Left cardiac atrium (tissue), 4 donors: Measurements from ENCODE around the gene SLC25A22. TPM values are rescaled to one million over a fixed set of nuclear protein-coding genes. Genes with fewer than 3 reads are reported as not detected.

Source experiments
- ATAC-seq, 2 donors: fragments of 200-7000 bp; cut with Tn5 transposase; one replicate each; pipeline ENCODE4 v1.9.1; 2020; ENCODE audit warnings: mild to moderate bottlenecking in 2 of 2, moderate library complexity in 2 of 2
- DNase-seq: peaks from one replicate; pipeline ENCODE4 v3.0.0-alpha.2; 2020
- intact Hi-C, 2 donors: fragments of 100-400 bp; cut with DNase I; formaldehyde crosslinking; loops; one replicate each; pipeline versions ENCODE4 v1.14.1 to v1.15.1; 2022 to 2023
- total RNA-seq, 2 donors: library from RNA; stranded (reverse); fragmentation: NEBNext Ultra II Directional; extraction: Animal tissue kit (Norgen Biotek cat#: 25700); gene quantifications; one replicate each; pipeline ENCODE4 v1.2.1, GENCODE V29; 2021
- donor health status: DM: no; HTN: yes; CAD: no.
- donor health status: DM: no; HTN: yes; CAD: no; lungs with severe emphysema.
- donor health status: DM: yes; HTN: yes; CAD: no.
- donor health status: Dilated cardiomyopathy.

SLC25A22 gene
- total RNA-seq, 2 donors from 2014 or later = 6.5 to 11.6 TPM

DNA sequence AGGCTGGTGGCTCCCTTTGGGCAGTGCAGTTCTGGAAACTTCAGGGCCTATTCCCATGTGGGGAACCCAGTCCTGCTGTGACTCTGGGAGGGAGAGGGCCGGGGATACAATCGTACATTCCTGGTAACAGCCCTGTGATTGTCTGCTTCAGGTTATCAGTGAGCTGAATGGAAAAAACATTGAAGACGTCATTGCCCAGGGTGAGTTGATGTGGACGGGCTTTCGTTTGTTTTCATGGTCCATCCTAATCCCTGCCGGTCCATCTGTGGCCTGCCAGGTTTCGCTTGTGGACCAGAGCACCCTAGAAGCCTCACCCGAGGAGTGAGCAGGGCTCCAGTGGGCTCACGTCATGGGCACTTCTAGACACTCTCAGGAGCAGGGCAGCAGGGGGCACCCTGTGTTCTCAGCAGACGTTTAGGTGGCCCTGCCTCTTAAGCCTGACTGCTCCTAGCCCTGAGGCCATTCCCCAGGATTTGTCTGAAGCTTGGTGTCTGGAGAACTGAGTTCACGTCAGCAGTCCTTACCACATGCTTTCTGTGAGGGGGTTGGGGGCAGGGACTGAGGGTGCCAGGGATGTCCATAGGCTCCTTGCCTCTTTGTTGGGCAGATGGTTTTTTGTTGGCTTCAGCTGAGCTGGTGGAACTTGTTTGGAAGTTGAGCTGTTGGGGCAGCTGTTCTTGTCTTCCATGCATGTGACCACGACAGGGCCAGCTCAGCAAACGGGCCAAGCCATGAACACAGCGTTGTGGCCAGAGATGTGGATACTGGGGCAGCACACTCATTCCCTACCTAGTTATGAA, 13.6 kb upstream of the SLC25A22 start:
- intact Hi-C loops = no loop called here

GRCh38 chr11:810040-810567, 12.0 kb upstream of the SLC25A22 start:
- ATAC-seq = peak in 1 of 2 donors; percentile 5
- no peak for DNase-seq
- intact Hi-C loops = no loop called here

More for the DNA sequence above, 13.6 kb upstream of the SLC25A22 start:
- DNase-seq (no peak), ATAC-seq (no peak)

- intact Hi-C loops = no loop called here
- peak; percentile 99 for DNase-seq
- peak; percentile 90 to 93 for ATAC-seq
These were observed 11.4 kb upstream of the SLC25A22 start, which contains the start of gene RPLP2 for GRCh38 chr11:809287-810039. Gene RPLP2 (plus strand): TSS chr11:809967. CDS start chr11:810235, 268 bp downstream.

GRCh38 chr11:808427-809286, 10.6 kb upstream of the SLC25A22 start:
- intact Hi-C loops = no loop called here
- DNase-seq (peak; percentile 90), ATAC-seq (no peak)

DNA sequence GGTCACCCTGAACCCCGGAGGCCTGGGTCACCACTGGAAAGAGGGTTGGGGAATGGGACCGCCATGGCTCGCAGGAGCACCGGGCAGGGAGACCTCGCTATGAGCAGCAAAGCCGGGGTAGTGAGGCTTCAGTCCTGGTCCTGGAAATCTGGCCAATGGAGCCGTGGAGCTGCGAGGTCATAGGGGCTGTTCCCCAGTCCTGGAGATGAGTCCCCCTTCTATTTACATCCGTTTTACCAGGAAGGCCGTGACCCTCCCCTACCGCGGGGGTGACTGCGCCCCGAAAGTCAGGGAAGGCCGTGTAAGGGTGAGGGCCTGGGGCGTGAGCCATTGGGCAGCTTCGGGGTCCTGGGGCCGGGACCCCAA, 6.5 kb upstream of the SLC25A22 start:
- intact Hi-C loops = no loop called here
- ATAC-seq (no peak), DNase-seq (no peak)

DNA sequence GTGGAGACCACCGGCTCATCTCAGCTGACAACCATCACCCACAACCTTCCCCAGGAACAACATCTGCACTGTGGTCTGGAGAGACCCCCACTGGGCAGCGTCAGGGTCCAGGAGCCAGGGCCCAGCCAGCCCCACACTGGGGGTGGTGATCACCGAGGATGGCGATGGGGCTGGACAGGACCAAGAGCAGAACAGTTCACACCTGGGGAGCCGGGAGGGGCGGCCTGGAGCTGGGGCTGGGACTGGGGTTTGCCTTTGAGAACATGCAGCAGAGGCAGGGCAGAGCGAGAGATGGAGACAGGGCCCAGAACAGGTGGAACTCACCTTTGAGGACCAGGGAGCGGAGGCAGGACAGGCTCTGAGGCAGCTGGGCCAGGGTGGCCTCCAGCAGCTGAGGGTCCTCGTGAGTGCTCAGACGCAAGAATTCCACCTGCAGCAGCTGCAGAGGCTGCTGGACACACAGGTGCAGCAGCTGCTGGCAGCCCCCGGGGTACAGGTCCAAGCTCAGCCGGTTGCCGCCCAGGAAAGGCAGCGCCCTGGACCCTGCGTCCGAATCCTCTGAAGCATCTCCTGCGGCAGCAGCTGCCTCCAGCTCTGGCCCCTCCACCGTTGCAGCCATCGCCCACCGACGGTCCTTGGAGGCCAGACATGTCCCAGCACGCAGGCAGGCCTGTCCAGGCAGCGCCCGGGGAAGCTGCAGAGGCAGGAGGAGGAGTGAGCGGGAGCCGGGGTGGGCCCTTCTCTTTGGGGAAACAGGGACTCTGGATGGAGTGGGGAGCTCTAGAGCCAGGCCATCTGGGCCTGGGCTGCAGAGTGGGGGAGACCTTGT, 5.9 kb upstream of the SLC25A22 start:
- DNase-seq (no peak), ATAC-seq (no peak)
- intact Hi-C loops = no loop called here

- no peak for DNase-seq
- intact Hi-C loops = no loop called here
- no peak for ATAC-seq
These were observed 5.3 kb upstream of the SLC25A22 start for GRCh38 chr11:803467-803742.

- intact Hi-C loops = no loop called here
- DNase-seq = no peak
- no peak for ATAC-seq
These were observed 4.8 kb upstream of the SLC25A22 start for GRCh38 chr11:802693-803466.

DNA sequence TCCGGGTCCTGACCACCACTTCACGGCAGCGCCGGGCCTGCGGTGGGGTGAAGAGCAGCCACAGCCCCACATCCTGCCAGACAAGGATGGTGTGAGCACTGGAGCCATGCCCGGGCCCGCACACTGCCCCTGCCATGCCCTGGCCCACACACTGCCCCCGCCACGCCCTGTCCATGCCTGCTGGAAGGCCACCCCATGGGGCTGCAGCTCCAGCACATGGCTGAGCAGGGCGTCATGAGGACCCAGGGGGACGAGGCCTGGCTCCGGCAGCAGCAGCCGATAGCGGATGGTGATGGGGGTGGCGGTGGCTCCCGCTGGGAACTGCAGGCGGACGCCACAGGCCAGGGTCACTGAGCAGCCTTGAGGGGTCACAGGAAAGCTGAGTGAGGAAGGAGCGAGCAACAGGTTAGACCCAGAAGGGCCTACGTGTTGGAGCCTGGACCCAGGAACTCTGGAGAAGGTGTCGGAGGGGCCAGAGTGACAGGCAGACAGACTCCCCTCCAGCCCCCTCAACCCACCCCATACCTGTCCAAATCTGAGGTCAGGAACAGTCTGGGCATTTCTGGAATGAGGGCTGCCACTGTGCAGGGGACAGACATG, 4.0 kb upstream of the SLC25A22 start:
- DNase-seq (no peak), ATAC-seq (no peak)
- intact Hi-C loops = no loop called here

DNA sequence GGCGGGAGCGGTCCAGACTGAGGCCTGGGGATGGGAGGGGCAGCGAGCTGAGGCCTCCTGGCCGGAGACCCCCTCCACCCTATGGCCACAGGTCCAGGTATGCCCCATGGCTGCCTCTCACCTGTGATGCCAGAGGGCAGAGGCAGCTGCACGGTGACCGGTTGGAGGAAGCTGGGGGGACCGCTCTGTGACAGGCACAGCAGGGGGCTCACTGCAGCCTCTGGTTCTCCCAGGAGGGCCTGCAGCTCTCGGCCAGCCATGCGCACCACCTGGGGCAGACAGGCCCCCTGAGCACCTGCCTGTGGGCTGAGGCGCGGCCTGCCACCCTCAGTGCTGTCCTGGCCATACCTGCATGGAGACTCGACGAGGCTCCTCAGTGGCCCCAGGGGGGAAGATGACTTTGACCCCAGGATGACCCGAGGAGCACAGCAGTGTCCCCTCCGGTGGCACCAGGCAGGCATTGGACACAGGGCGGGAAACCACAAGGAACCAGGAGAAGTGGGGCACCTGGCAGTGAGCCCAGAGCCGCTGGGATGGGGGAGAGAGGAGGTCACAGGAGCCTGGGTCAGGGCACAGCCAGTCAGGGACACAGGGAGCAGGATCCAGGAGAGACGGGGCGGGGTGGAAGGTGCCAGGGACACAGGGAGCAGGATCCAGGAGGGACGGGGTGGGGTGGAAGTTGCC, 3.2 kb upstream of the SLC25A22 start:
- no peak for ATAC-seq
- intact Hi-C loops = no loop called here

DNA sequence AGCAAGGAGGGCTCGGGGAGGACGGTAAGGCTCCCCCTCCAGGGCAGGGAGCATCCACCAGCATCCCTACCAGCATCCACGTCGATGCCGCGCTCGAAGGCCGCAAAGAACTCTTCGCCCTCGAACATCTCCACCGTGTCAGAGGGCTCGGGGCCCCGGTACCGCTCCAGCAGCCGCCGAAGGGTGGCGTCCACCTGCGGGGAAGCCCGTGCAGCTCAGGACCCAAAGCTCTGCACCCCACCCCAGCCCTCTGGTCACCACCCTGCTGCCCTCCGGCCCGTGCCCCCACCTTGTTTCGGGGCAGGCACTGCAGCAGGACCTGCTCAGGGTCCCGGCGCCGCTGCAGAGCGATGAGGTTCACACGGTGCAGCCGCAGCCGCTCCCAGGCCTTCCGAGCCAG, 2.4 kb upstream of the SLC25A22 start:
- DNase-seq (no peak), ATAC-seq (no peak)
- intact Hi-C loops = no loop called here

More for the DNA sequence above, 3.2 kb upstream of the SLC25A22 start:
- no peak for DNase-seq

GRCh38 chr11:799641-800316, 1.7 kb upstream of the SLC25A22 start:
- intact Hi-C loops = no loop called here
- ATAC-seq (no peak), DNase-seq (no peak)

- DNase-seq = peak; percentile 79
- intact Hi-C loops = no loop called here
- peak; percentile 62 to 67 for ATAC-seq
These were observed 587 bp downstream of the SLC25A22 start for GRCh38 chr11:797296-798092.

DNA sequence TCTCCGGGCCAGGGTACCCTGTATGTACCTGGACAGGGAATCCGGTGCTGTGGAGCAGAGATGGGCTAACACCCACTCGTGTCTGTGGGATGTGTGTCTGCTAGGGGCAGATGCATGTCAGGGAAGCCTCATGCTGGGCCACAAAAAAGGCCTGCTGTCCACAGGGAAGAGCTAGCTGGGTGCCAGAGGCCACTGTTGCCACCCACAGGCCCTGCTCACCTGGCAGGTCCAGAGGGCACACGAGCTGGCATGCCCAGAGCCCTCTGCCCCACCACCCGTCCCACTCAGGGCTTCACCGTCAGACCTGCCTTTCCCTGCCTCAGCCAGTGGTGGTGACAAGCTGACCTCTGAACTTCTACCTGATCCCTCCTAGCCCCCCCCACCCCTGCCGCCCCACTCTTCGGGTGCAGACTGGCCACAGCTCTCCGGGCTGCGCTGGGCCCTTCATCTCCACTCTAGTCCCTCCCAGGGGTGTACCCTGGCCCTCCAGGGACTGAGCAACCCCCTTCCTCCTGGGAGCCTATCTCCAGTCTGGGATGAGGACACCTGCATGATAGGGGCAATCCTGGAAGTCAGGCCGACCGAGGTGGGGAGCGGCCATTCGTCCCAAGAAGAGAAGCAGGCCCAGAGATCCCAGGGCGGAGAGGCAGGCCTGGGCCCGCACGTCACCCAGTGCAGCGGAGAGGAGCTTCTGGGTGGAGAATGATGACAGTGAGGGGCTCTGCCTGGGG, 1.4 kb downstream of the SLC25A22 start:
- no peak for ATAC-seq
- DNase-seq = no peak
- intact Hi-C loops = no loop called here
